Keratinocyte (primary cell): ENCODE data around the gene GPR183. TPM values are rescaled to one million over a fixed set of nuclear protein-coding genes. Genes with fewer than 3 reads are reported as not detected.

Experiments
- DNase-seq: peaks from one replicate; pipeline ENCODE4 v3.0.0-alpha.2; 2011; ENCODE audit warnings: low read depth, missing footprints, low spot score
- FAIRE-seq: peaks from 2 replicates; lab custom pipeline; 2011; peaks lifted over from hg19 to GRCh38; lab: Jason Lieb, UNC
- H2AFZ ChIP-seq: 2 replicates; pipeline ENCODE4 v1.6.0; 2012; ENCODE audit warnings: low read length, control low read depth, inconsistent platforms; ENCODE audit not compliant: control insufficient read depth
- H3K27ac ChIP-seq: 2 replicates; pipeline ENCODE4 v1.5.1; 2011; ENCODE audit warnings: low read length; ENCODE audit not compliant: control insufficient read depth, insufficient read depth
- H3K27me3 ChIP-seq: 3 replicates; pipeline ENCODE4 v1.6.0; 2011; ENCODE audit warnings: low read length; ENCODE audit not compliant: control insufficient read depth, insufficient read depth; ENCODE audit errors: extremely low read depth
- H3K36me3 ChIP-seq, 2 experiments: 2 replicates in 1 of 2; 3 replicates in 1 of 2; pipeline ENCODE4 v1.5.1; 2011; ENCODE audit warnings: low read length in 2 of 2, mild to moderate bottlenecking in 1 of 2; ENCODE audit not compliant: control insufficient read depth in 2 of 2, insufficient read depth in 2 of 2; ENCODE audit errors: extremely low read depth in 1 of 2
- H3K4me1 ChIP-seq: 3 replicates; pipeline ENCODE4 v1.5.1; 2011; ENCODE audit warnings: low read length; ENCODE audit not compliant: control insufficient read depth, insufficient read depth; ENCODE audit errors: extremely low read depth
- H3K4me2 ChIP-seq: 3 replicates; pipeline ENCODE4 v1.6.0; 2011; ENCODE audit warnings: low read depth, low read length; ENCODE audit not compliant: control insufficient read depth, insufficient read depth; ENCODE audit errors: extremely low read depth
- H3K4me3 ChIP-seq, 3 experiments: fragments of 200-600 bp in 1 of 3; sonication (generic) in 1 of 3; 2 replicates in 2 of 3; 3 replicates in 1 of 3; pipeline ENCODE4 v1.5.1; 2011 to 2016; ENCODE audit warnings: low read length in 3 of 3, mild to moderate bottlenecking in 3 of 3, control low read depth in 2 of 3, inconsistent platforms in 1 of 3, low read depth in 1 of 3, mixed read lengths in 1 of 3, mixed run types in 1 of 3, moderate library complexity in 1 of 3; ENCODE audit not compliant: control insufficient read depth in 2 of 3, insufficient read depth in 2 of 3; ENCODE audit errors: extremely low read depth in 1 of 3
- H3K79me2 ChIP-seq: 2 replicates; pipeline ENCODE4 v1.6.0; 2012; ENCODE audit warnings: low read length; ENCODE audit not compliant: control insufficient read depth, insufficient read depth
- H3K9ac ChIP-seq: 3 replicates; pipeline ENCODE4 v1.6.0; 2011; ENCODE audit warnings: low read length; ENCODE audit not compliant: control insufficient read depth, insufficient read depth; ENCODE audit errors: extremely low read depth
- H3K9me1 ChIP-seq: 3 replicates; pipeline ENCODE4 v1.6.0; 2011; ENCODE audit warnings: low read length; ENCODE audit not compliant: control insufficient read depth, insufficient read depth; ENCODE audit errors: extremely low read depth
- H3K9me3 ChIP-seq: 2 replicates; pipeline ENCODE4 v1.5.1; 2012; ENCODE audit warnings: low read depth, low read length; ENCODE audit not compliant: control insufficient read depth
- H4K20me1 ChIP-seq: 3 replicates; pipeline ENCODE4 v1.6.0; 2011; ENCODE audit warnings: low read length; ENCODE audit not compliant: control insufficient read depth, insufficient read depth; ENCODE audit errors: extremely low read depth
- CTCF ChIP-seq, 3 experiments: IDR thresholded peaks in 1 of 3; conservative IDR thresholded peaks in 1 of 3; optimal IDR thresholded peaks in 1 of 3; 2 replicates in 2 of 3; 3 replicates in 1 of 3; pipeline versions ENCODE3 to v1.5.1; 2011; ENCODE audit warnings: low read length in 3 of 3, mild to moderate bottlenecking in 3 of 3, moderate library complexity in 2 of 3, control low read depth in 1 of 3, inconsistent platforms in 1 of 3; ENCODE audit not compliant: insufficient read depth in 2 of 3; ENCODE audit errors: extremely low read depth in 1 of 3
- EZH2 ChIP-seq: IDR thresholded peaks from one replicate; pipeline ENCODE4 v1.6.1; 2012; ENCODE audit warnings: inconsistent platforms, mild to moderate bottlenecking, low read length, moderate library complexity
- dilution Hi-C: fragments of 300-500 bp; cut with MboI; formaldehyde crosslinking; loops from one replicate; pipeline ENCODE4 v1.7.0; 2020; ENCODE audit warnings: low sequenced_read_pairs; ENCODE audit not compliant: extremely low pct_ligation_motif_present
- polyA plus RNA-seq, 5 experiments: library from polyadenylated mRNA; depleted of rRNA in 3 of 5; stranded (reverse) in 3 of 5; stranded (forward) in 1 of 5; unstranded in 1 of 5; fragments of >200 nt; gene quantifications; 1 replicate in 1 of 5; 2 replicates in 3 of 5; 3 replicates in 1 of 5; pipeline versions ENCODE4 v1.2.1 to v1.2.3, GENCODE V29; 2011 to 2012; ENCODE audit warnings: missing spikeins in 2 of 5, low read depth in 1 of 5, low replicate concordance in 1 of 5

The GPR183 gene
- polyA plus RNA-seq, 1 donor (not counting 4 experiments of a cell fraction or from before 2014, with no cell fraction given) = not detected

- Histone ChIP-seq H3K79me2 (no peaks in the 10 kb centered on the region), H3K9me1 (no peaks in the 10 kb centered on the region), H2AFZ (no peak overlapping the region), H4K20me1 (peaks cover 3% of the 10 kb centered on the region), H3K4me2 (no peak overlapping the region), H3K27ac (no peak overlapping the region), H3K4me1 (peaks cover 13% of the 10 kb centered on the region), H3K27me3 (no peaks in the 10 kb centered on the region), H3K9me3 (no peaks in the 10 kb centered on the region), H3K4me3 (no peak overlapping the region), H3K36me3 (peaks cover 0 to 2% of the 10 kb centered on the region in 2 experiments), H3K9ac (no peak overlapping the region)
- DNase-seq (no peak), FAIRE-seq (no peak)
- TF ChIP-seq EZH2 = no peak
- no peak for TF ChIP-seq CTCF (optimal IDR thresholded peaks at IDR 0.05 in 1 of 3, IDR thresholded peaks at IDR 0.05 in 1 of 3, conservative IDR thresholded peaks at IDR 0.05 in 1 of 3; ENCODE audit: extremely low read depth in 1 of 3, insufficient read depth in 2 of 3, low read length in 3 of 3)
- dilution Hi-C loops = no loop called here
Measured at GRCh38 chr13:99289271-99289670, 17.9 kb downstream of the GPR183 start.

- H3K27me3 ChIP-seq = no peaks in the 10 kb centered on the region
- DNase-seq (no peak), FAIRE-seq (no peak)
- no peak overlapping the region for H3K4me3 ChIP-seq
- no peak overlapping the region for H3K27ac ChIP-seq
- dilution Hi-C loops = no loop called here
- H3K36me3 ChIP-seq = peaks cover 0 to 2% of the 10 kb centered on the region in 2 experiments
- no peaks in the 10 kb centered on the region for H3K9me1 ChIP-seq
- H3K4me2 ChIP-seq = no peak overlapping the region
- H3K9ac ChIP-seq = no peak overlapping the region
- no peak for TF ChIP-seq EZH2
- TF ChIP-seq CTCF (optimal IDR thresholded peaks at IDR 0.05 in 1 of 3, IDR thresholded peaks at IDR 0.05 in 1 of 3, conservative IDR thresholded peaks at IDR 0.05 in 1 of 3; ENCODE audit: extremely low read depth in 1 of 3, insufficient read depth in 2 of 3, low read length in 3 of 3) = no peak
- H3K79me2 ChIP-seq = no peaks in the 10 kb centered on the region
- no peaks in the 10 kb centered on the region for H3K9me3 ChIP-seq
- peaks cover 3% of the 10 kb centered on the region for H4K20me1 ChIP-seq
- no peak overlapping the region for H2AFZ ChIP-seq
- peaks cover 13% of the 10 kb centered on the region for H3K4me1 ChIP-seq
Measured at GRCh38 chr13:99288089-99288488, 19.1 kb downstream of the GPR183 start.
